ENCODE data around the gene DGLUCY.
"Not testable (repeated sequence)": the region's sequence is repeated elsewhere in the genome, so short reads cannot be mapped to it uniquely, and the experiment has no call there.

Gene DGLUCY

DNA sequence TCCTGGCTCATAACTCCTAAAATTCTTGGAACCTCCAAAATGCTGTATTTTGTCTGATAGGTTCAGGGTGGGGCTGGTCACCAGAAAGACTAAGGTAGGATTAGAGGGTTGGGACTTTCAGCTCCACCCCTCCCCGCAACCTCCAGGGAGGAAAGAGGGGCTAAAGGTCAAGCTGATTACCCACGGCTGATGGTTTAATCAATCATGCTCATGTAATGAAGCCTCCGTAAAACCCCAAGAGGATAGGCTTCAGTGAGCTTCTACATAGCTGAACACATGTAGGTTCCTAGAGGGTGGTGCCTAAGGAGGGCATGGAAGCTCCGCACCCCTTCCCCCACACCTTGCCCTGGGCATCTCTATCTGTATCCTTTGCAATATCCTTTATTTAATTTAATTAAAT, 60.0 kb downstream of the DGLUCY start:
- DNase-seq = no peak

DNA sequence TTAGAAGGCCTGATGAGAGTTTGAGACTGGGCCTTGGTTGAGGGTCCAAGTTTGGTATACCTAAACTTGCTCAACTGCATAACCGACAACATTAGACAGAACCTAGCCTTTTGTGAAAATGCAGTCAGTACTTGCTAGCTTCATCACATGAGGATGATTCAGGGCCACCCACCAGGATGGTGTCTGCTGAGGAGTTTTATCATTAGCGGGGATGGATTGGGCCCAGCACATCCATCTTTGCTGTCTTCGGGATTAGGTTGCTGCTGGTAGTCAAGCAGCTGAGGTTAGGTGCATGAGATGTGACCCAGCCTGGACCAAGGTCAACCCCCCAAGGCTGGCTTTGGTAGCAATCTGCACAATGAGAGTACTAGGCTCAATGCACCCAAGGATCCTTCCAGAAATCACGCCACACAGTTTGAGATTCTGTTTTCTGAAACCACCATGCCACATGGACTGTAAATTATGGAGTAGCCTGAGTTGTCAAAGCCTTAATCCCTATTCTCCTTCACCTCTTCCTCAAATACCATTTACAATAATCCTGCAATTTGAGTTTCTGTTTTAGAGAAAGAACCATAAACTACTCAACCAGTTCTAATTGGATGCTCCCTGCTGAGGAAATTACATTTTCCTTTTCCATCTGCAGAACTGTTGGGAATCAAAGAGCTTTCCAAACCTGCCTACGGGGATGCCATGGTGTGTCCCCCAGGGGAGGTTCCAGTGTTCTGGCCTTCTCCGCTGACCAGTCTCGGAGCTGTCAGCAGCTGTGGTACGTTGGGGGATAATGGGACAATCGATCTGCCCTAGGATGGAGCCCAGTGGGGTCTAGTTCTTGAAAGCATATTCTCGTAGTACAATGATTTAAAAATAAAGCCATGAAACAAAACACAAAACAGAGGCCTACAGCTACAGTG, 61.7 kb downstream of the DGLUCY start:
- DNase-seq = no peak

DNA sequence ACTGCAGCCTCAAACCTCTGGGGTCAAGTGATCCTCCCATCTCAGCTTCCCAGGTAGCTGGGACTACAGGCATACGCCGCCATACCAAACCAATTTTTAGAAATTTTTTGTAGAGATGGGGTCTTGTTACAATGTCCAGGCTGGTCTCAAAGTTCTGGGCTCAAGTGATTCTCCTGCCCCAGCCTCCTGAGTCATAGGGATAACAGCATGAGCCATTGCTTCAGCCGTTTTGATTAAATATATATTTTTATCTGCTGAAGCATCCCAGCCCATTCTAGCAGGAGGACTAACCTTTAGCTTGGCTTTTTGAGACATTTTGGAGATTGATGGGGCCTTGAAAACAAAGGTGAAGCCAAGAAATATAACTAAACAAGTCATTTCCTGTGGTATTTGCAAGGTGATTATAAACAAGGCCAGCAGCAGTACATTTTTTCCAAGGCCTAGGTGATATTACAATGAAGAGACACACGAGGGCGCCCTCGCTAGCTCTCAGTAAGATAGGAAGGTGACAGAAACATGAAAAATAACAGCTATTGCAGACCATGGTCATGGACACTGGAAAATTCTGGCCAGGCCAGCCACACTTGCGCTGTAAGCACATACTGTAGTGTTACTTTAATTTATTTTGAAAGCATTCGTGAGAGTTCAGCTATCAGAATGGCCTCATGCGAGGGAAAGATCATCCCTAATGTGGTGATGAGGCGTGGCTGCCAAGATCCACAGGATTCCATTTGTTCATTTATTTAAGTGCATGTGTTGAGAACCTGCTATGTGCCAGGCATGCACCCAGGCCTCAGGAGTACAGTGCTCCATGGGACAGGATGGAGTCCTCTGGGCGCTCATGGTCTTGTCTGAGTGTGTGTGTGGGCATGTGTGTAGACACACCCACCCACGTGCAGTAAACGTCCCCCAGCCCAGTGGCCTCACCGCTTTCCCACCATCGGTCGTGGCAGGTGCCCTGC, 63.5 kb downstream of the DGLUCY start:
- DNase-seq = no peak

DNA sequence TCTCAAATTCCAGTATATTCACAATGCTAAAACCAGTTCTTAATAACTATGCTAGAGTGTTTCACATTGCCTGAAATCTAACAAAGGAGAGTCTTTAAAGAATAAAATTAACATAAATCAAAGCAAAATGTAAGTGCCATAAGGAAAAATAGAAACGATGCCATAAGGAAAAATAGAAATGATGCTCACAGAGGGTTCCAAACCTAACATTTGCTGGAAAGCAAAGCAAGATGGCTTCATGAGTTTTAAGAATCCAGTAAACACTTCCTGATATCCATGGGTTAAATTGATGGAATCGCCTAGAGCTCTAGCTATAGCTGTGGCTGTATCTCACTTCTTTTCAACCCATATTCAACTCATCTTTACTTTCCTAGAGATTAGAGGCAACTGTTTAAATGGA, 66.7 kb downstream of the DGLUCY start:
- DNase-seq = no peak

DNA sequence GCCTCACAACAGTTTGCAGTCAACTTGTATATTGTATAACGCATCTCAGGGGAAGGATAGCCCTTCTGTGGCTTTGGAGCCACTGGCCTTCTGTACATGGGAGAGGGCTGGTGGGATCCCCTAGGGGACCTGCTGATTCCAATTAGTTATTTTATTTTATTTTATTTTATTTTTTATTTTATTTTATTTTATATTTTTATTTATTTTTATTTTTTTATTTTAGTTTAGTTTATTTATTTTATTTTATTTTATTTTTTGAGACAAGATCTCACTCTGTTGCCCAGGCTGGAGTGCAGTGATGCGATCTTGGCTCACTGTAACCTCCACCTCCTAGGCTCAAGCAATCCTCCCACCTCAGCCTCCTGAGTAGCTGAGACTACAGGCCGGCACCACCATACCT, 68.9 kb downstream of the DGLUCY start:
- DNase-seq = not testable (repeated sequence)

DNA sequence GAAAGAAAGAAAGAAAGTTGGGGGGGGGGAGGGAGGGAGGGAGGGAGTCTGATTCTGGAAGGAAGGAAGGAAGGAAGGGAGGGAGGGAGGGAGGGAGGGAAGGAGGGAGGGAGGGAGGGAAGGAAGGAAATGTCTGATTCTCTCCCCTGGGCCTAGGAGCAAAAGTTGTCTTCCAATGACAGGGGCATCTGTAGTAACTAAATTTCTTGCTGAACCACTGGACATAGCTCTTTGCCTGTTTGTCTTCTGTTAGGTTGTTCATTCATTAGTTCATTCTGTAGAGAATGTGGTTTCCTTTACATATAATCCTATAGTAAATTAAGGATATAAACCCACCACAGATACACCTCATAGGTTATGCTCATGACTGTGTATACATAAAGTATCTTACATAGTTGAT, 70.7 kb downstream of the DGLUCY start:
- no peak for DNase-seq

DNA sequence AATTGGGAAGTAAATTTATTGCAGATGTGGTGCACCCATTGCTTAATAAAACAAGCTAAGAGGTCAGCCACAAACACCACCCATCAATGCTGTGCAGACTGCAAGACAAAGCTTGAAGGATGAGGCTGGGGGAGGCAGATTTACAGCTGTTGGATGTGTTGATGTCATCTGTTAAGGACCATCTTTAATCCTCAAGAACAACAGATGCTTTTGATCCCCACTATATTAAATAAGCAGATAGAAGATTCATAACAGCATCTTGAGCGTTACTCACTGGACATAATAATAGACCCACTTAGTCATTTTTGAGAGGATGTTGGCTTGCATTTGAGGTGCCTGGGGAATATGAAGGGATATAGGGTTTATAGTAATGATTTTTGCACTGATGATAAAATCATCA, 71.8 kb downstream of the DGLUCY start:
- no peak for DNase-seq

DNA sequence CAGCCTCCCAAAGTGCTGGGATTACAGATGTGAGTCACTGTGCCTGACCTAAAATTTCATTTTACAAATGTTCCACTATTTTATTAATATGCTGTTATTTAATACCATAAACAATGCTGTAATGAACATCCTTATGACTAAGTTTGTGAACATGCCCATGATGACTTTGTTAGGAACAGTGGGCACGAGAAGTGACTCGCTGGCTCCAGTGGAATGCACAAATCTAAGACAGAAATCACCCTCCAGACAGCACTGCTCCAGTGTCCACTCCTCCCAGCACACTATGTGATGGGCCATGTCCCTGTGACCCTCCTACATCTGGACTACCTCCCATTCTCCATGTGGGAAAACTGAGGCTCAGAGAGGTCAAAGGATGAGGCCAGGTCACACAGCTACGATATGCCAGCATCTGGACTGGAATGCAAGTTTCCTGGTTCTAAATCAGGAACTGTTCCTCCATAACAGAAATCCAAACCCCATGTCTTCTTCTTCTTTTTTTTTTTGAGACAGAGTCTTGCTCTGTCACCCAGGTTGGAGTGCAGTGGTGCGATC, 72.7 kb downstream of the DGLUCY start:
- DNase-seq = no peak

DNA sequence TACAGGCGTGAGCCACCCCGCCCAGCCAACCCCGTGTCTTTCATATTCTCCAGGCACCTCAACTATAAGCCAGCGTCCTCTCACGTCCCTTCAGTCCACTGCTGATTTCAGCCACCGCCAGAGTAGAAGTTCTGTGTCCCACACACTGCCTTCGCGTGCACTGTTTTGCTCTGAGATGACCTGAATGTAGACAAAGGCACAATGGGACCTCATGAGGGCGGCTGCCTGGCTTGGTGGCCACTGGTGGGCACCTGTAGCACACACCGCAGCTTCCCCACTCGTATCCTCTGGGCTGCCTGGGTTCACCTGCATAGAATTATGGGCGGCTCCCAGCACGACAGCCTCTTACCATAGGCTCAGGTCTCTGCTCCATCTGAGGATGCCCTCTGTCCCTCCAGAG, 73.4 kb downstream of the DGLUCY start:
- no peak for DNase-seq

DNA sequence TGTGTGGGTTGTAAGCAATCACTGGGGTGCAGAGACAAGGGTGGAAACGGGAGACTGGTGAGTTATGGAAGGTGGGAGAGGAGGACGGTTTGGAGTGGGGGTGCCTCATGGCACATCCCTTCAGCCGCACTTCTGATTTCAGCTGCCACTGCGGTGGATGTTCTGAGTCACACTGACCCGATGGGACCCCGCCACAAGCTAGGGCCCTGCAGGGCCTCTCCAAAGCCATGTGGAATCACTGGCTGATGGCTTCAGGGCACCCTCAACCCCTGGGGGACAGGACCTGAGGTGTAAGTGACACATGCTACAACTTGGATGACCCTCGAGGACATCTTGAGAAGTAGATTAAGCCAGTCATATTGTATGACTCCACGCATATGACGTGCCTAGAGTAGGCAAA, 77.0 kb downstream of the DGLUCY start:
- DNase-seq = no peak

DNA sequence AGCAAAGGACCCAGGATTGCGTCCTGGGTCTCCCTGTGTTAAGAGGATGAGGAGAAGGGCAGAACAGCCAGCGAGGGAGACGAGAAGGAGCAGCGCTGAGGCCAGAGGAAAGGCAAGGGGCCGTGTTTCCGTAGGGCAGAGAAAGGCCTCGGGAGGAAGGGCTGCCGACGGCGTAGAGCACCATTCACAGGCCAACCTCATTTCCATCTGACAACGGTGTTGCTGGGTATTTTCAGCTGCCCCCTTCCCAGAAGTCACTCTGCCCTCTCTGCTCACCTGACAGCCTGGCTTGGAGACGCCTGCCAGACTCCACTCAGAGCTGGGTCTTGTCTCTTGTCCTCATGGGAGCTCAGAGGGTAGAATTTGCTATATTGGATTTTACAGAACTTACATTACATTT, 79.2 kb downstream of the DGLUCY start:
- DNase-seq = no peak

DNA sequence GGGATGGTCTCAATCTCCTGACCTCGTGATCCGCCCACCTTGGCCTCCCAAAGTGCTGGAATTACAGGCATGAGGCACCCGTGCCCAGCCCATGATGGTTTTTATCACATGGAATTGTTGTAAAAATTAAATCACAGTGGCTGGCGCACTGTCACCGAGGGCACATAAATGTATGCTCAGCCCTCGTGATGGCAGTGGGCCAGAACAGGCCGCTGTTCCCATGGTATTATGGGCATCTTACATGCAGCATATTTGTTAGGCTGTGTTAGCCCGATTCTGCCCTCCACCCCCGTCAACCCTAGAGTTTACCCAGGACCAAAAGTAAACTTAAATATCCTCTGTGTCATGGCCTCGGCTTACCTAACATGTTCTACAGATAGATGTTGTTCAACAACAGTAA, 82.0 kb downstream of the DGLUCY start:
- no peak for DNase-seq

DNA sequence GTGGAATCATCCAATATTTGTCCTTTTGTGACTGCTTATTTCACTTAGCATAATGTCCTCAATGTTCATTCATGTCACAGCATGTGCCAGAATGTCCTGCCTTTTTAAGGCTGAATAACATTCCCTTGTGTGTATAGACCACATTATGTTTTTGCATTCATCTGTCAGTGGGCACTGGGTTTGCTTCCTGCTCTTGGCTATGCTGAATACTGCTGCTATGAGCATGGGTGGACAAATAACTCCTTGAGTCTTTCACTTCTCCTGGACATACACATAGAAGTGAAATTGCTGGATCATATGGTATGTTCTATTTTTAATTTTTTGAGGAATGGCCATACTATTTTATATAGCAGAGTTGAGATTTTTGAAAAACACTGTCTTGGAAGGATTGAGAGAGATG, 83.8 kb downstream of the DGLUCY start:
- no peak for DNase-seq

DNA sequence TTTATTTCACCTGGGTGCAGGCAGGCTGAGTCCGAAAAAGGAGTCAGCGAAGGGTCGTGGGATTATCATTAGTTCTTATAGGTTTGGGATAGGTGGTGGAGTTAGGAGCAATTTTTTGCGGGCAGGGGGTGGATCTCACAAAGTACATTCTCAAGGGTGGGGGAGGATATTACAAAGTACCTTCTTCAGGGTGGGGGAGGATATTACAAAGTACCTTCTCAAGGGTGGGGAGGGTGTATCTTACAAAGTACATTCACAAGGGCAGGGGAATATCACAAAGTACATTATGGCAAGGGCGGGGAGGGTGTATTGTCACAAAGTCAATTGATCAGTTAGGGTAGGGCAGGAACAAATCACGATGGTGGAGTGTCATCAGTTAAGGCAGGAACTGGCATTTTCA, 86.9 kb downstream of the DGLUCY start:
- not testable (repeated sequence) for DNase-seq

DNA sequence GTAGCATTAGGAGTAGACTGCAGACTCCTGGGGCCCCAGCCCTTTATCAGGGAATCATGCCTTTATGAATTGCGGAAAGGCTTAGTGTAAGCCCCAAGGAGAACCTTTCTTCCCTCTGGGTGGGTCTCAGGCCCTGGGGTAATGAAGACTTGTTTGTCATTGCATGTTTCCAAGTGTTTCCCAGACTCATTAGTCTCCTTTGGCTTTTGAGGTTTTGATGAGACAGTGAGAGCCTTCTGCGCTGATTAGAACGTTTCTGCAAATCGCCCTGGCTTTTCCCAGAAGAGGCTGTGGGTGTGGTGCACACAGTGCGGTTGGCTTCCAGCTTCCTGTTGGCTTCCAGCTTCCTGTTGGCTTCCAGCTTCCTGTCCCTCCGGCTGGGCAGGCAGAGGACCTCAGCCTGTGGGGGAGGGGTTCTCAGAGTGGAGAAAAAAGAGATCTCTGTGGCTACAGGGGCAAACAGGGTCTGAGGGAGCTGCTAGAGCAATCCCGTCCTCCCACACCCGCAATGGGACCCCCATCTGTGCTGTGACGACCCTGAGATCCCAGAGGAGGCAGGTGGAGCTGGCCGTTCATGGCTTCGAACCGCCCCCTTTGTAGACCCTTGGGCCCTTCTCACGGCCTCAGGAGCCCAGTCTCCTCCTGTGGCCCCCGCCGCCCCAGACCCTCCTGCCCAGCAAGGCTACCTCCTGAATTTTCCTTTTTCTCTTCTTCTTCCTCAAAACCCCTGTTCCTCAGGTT, 88.5 kb downstream of the DGLUCY start:
- DNase-seq = no peak

DNA sequence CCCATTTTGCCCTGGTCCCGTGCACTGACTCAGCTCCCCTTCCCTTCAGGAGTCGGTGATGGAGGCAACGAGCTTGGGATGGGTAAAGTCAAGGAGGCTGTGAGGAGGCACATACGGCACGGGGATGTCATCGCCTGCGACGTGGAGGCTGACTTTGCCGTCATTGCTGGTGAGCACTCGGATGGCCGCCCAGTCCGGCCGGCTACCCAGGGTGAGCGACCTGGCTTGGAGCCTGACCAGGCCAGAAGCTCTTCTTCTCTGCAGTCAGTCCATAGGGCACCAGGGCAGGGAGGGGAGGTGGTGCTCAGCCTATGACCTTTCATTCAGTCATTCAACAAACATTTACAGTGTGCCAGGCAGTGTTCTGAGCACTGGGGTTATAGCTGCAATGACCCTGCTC, 90.8 kb downstream of the DGLUCY start:
- DNase-seq = no peak

DNA sequence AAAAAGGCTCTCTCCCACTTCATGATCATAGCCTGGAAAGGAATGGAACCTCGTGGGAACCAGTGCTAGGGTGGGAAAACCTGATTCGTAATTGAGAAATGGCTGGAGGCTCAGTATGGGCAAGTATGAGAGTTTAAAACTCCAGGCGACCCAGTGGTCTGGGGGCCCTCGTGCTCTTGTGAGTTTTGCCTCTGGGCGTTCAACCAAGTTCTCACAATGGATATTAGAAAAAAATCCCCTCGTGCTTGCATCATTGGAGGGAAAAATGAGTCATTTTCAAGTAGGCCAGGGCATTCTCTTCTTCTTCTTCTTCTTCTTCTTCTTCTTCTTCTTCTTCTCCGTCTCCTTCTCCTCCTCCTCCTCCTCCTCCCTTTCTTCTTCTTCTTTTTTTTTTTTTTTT, 91.6 kb downstream of the DGLUCY start:
- DNase-seq = no peak

DNA sequence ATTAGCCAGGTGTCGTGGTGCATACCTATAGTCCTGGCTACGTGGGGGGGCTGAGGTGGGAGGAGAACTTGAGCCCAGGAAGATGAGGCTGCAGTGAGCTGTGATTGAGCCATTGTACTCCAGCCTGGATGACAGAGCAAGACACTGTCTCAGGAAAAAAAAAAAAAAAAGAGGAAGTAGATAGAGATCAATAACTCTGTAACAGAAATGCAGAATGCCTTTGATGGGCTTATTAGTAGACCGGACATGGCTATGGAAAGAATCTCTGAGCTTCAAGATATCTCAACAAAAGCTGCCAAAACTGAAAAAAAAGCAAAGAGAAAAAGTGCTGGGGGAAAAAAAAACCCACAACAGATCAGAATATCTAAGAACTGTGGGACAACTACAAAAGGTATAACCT, 93.1 kb downstream of the DGLUCY start:
- no peak for DNase-seq

DNA sequence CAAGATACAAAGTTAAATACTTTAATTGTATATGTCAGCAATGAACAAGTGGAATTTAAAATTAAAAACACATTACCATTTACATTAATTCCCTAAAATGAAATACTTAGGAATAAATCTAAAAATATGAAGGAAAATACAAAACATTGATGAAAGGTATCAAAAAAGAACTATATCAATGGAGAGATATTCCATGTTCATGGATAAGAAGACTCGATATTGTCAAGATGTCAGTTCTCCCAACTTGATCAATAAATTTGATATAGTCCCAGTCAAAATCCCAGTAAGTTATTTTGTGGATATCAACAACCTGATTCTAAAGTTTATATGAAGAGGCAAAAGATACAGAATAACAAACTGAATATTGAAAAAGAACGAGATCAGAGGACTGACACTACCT, 97.1 kb downstream of the DGLUCY start:
- no peak for DNase-seq

DNA sequence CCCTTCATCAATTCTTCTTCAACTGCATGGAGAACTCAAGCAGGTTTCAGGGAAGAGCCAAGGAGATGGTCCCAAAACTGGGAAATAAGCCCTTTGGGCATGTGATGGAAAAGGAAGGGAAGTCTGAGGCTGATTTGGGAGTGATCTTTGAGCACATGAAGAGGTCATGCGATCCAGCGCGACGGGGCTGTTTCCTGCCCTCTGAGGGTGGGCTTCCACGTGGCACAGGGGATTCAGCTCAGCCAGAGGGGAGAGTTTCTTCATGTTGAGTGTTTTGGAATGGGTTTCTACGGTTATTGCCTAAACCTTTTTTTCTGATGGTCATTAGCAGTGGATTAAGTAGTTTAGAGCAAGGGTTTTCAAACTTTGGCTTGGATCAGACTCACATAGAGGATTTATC, 100.4 kb downstream of the DGLUCY start:
- no peak for DNase-seq

DNA sequence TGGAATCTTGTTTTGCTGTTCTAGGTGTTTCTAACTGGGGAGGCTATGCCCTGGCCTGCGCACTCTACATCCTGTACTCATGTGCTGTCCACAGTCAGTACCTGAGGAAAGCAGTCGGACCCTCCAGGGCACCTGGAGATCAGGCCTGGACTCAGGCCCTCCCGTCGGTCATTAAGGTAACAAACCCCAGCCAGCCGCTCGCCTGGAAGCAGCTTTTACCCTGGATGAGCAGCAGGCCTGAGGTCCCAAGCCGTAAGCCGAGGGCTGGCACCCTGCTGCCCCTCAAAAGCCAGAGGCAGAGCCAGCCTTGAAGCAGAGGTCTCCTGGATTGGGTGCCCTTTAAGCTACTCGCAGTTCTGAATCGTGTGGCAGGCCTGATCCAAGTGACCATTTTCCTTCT, 101.5 kb downstream of the DGLUCY start:
- DNase-seq = no peak

DNA sequence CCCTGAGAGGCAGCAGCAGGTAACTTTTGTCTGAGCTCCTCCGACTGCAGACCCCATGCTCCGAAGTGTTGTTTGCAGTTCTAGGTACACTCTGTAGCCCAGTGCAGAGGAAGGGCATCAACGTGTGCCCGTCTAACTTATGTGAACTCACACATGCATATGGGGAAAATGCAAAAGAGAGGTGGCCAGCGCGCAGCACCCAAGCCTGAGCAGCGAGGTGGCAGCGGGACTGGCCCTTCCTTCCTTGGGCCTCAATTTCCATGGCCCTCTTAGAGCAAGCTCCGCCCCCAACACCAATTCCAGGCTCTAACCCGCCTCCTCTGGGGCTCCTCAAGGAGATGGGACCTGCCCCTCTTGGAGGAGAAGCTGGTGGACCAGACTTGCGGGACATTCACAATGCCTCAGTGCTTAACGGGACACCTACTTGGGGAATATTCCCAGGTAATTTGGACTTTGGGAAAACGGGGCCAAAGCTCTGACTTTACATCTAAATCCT, 102.9 kb downstream of the DGLUCY start:
- no peak for DNase-seq

DNA sequence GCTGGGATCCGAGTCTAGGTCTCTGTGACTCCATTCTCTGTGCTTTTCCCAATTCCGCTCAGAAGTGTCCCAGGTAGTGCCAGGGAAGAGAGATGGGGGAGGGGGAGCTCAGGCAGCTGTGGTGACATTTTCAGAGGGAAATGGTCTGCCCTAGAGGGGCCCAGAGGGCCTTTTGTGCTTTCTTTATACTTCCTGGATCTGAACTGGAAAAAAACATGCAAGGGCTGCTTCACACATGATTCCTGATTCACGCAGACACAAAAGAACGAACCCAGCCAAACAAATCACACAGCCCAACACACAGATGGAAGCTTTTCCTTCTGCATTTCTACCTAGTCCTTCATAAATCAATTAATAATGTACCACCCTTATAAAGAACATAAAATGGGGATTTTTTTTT, 104.1 kb downstream of the DGLUCY start:
- DNase-seq = no peak
